ENCODE data around the gene SUGCT. TPM values are rescaled to one million over a fixed set of nuclear protein-coding genes. Genes with fewer than 3 reads are reported as not detected.

Gene SUGCT
- total and polyA plus RNA-seq, 2 of the 8 experiments (the other 6 are each of a cell fraction or from before 2014, with no cell fraction given): 2.8 to 5.4 TPM

GRCh38 chr7:40571796-40572195, 437.0 kb downstream of the SUGCT start (continued):
- no peak for TF ChIP-seq CHD7 (IDR thresholded peaks at IDR 0.05; ENCODE audit: insufficient replicate concordance, low read length)
- no peak for TF ChIP-seq SP1 (IDR thresholded peaks at IDR 0.05; ENCODE audit: low read depth, low read length)
- no peak for TF ChIP-seq RBBP5 (IDR thresholded peaks at IDR 0.05; ENCODE audit: borderline replicate concordance, low read depth, low read length)
- no peak for TF ChIP-seq ZNF274 (IDR thresholded peaks at IDR 0.05; ENCODE audit: borderline replicate concordance, extremely low read depth, low read length)
- TF ChIP-seq ATF3 (IDR thresholded peaks at IDR 0.05; ENCODE audit: insufficient read depth, low read depth, low read length): no peak
- TF ChIP-seq SP4 (IDR thresholded peaks at IDR 0.05; ENCODE audit: low read length): no peak
- no peak for TF ChIP-seq SIX5 (IDR thresholded peaks at IDR 0.05; ENCODE audit: low read depth, low read length)
- no peak for TF ChIP-seq RAD21 (IDR thresholded peaks at IDR 0.05 in 1 of 2, conservative IDR thresholded peaks at IDR 0.05 in 1 of 2; ENCODE audit: low read depth in 2 of 2, low read length in 2 of 2)
- TF ChIP-seq YY1 (IDR thresholded peaks at IDR 0.05; ENCODE audit: low read depth, low read length): no peak
- TF ChIP-seq TEAD4 (IDR thresholded peaks at IDR 0.05; ENCODE audit: low read depth, low read length): no peak
- no peak for TF ChIP-seq HDAC2 (IDR thresholded peaks at IDR 0.05; ENCODE audit: borderline replicate concordance in 1 of 2, low read depth in 2 of 2, low read length in 2 of 2)
